ENCODE measurements around the gene C2orf92.

Gene C2orf92

DNA sequence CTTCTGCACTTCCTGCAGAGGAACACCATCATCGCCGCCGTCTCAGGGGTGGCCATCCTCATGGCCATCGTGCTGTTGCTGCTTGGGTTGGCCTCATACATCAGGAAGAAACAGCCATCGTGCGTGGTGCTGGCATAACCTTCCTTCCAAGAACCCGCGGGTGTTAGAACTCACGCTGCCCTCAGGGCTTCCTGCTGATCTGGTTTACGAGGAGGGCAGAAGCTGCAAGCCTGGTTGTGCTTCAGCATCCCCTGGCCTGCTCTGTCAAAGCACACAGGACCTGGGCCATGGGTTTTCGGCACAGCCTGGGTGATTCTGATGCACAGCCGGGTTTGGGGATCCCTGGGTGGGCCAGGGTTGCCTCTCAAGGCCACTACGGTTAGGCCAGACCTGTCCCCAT lies 31.7 kb downstream of the C2orf92 start:
- TF ChIP-seq, protein P1, sequence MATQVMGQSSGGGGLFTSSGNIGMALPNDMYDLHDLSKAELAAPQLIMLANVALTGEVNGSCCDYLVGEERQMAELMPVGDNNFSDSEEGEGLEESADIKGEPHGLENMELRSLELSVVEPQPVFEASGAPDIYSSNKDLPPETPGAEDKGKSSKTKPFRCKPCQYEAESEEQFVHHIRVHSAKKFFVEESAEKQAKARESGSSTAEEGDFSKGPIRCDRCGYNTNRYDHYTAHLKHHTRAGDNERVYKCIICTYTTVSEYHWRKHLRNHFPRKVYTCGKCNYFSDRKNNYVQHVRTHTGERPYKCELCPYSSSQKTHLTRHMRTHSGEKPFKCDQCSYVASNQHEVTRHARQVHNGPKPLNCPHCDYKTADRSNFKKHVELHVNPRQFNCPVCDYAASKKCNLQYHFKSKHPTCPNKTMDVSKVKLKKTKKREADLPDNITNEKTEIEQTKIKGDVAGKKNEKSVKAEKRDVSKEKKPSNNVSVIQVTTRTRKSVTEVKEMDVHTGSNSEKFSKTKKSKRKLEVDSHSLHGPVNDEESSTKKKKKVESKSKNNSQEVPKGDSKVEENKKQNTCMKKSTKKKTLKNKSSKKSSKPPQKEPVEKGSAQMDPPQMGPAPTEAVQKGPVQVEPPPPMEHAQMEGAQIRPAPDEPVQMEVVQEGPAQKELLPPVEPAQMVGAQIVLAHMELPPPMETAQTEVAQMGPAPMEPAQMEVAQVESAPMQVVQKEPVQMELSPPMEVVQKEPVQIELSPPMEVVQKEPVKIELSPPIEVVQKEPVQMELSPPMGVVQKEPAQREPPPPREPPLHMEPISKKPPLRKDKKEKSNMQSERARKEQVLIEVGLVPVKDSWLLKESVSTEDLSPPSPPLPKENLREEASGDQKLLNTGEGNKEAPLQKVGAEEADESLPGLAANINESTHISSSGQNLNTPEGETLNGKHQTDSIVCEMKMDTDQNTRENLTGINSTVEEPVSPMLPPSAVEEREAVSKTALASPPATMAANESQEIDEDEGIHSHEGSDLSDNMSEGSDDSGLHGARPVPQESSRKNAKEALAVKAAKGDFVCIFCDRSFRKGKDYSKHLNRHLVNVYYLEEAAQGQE (IDR thresholded peaks at IDR 0.05; ENCODE audit: insufficient read depth in 1 of 2, low read depth in 2 of 2, low read length in 2 of 2): no peak
- TF ChIP-seq SIN3A (IDR thresholded peaks at IDR 0.05; ENCODE audit: borderline replicate concordance, insufficient read depth, low read length) (no peak), POLR2AphosphoS5 (IDR thresholded peaks at IDR 0.05; ENCODE audit: low read depth, low read length) (no peak), FOXP2 (optimal IDR thresholded peaks at IDR 0.05; ENCODE audit: borderline replicate concordance, extremely low read depth, extremely low read length, insufficient read depth) (no peak), TAF1 (IDR thresholded peaks at IDR 0.05; ENCODE audit: borderline replicate concordance, insufficient read depth, low read length) (no peak)

DNA sequence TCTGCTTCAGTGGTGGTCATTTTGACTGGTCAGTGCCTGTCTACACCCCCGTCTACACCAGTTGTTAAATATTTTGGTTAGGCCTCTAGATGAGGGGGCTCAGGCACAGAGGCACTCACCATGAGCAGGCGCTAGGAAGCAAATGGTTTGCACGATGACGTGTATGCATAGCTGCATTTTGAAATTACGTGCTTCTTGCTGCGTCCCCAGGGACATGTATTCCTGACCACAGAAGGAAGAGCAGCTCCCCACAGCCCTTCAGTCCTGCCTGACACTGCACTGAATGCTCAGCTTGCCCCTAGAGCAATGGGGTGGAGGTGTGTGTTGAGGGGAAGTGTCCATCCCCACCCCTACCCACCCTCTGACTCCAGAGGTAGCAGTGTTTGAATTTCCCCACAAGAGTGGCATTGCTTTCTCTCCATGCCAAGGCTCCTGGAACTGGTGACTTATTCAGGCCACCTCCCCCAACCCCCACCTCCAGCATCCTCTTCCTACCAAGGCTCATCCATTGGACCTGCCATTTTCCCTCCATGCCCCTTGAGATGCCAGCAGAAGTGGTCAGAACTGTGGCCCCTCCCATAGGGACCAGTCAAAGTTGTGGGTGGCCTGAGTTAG lies 32.4 kb downstream of the C2orf92 start:
- TF ChIP-seq FOXP2 (optimal IDR thresholded peaks at IDR 0.05; ENCODE audit: borderline replicate concordance, extremely low read depth, extremely low read length, insufficient read depth) (no peak), SIN3A (IDR thresholded peaks at IDR 0.05; ENCODE audit: borderline replicate concordance, insufficient read depth, low read length) (no peak), POLR2AphosphoS5 (IDR thresholded peaks at IDR 0.05; ENCODE audit: low read depth, low read length) (no peak), TAF1 (IDR thresholded peaks at IDR 0.05; ENCODE audit: borderline replicate concordance, insufficient read depth, low read length) (no peak)
- TF ChIP-seq, protein P1 (IDR thresholded peaks at IDR 0.05; ENCODE audit: insufficient read depth in 1 of 2, low read depth in 2 of 2, low read length in 2 of 2): no peak

DNA sequence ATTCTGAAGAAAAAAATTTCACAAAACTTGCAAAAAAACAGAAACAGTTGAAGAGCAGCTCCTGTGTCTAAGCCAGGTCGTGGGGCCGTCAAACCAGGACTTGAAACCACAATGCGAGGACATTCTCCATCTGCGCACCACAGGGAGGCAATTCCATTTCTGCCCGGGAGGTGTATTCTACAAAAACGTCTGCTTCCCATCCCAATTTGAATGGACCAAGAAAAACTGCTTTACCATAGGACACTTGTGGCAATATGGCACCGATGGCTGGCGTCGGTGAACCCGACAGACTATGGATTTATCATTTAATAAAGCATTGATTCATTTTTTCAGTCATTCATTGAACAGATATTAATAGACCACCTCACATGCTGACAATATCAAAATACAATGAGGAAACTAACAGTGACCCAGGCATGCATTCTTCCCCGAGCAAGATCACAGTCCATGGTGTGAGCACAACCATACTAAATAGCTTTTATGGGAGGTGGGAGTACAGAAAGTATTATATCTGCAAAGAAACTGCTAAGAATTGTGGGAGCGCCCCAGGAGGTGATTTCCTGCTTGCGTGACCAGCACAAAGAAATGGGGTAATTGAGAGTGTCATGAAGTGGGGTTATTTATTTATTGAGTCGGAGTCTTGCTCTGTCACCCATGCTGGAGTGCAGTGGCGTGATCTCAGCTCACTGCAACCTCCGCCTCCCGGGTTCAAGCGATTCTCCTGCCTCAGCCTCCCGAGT lies 33.4 kb downstream of the C2orf92 start:
- TF ChIP-seq SIN3A (IDR thresholded peaks at IDR 0.05; ENCODE audit: borderline replicate concordance, insufficient read depth, low read length): no peak
- TF ChIP-seq POLR2AphosphoS5 (IDR thresholded peaks at IDR 0.05; ENCODE audit: low read depth, low read length): no peak
- no peak for TF ChIP-seq FOXP2 (optimal IDR thresholded peaks at IDR 0.05; ENCODE audit: borderline replicate concordance, extremely low read depth, extremely low read length, insufficient read depth)
- TF ChIP-seq, protein P1 (IDR thresholded peaks at IDR 0.05; ENCODE audit: insufficient read depth in 1 of 2, low read depth in 2 of 2, low read length in 2 of 2): no peak
- TF ChIP-seq TAF1 (IDR thresholded peaks at IDR 0.05; ENCODE audit: borderline replicate concordance, insufficient read depth, low read length): no peak

DNA sequence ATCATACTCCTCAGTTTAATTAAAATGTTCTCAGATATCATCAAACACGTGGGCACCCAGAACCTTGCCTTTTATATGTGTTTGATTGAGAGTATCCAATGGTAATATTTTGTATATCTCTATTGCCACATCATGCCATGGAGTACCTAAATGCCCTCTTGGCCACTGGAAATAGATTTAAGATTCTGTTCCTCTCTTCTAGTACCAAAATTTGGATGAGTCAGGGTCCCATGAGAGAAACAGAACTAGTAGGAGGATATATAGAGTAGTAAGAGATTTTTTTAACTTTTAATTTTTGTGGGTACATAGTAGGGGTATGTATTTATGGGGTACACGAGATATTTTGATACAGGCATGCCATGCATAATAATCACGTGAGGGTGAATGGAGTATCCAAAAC lies 34.2 kb downstream of the C2orf92 start:
- TF ChIP-seq FOXP2 (optimal IDR thresholded peaks at IDR 0.05; ENCODE audit: borderline replicate concordance, extremely low read depth, extremely low read length, insufficient read depth) (no peak), TAF1 (IDR thresholded peaks at IDR 0.05; ENCODE audit: borderline replicate concordance, insufficient read depth, low read length) (no peak), SIN3A (IDR thresholded peaks at IDR 0.05; ENCODE audit: borderline replicate concordance, insufficient read depth, low read length) (no peak), POLR2AphosphoS5 (IDR thresholded peaks at IDR 0.05; ENCODE audit: low read depth, low read length) (no peak)
- TF ChIP-seq, protein P1 (IDR thresholded peaks at IDR 0.05; ENCODE audit: insufficient read depth in 1 of 2, low read depth in 2 of 2, low read length in 2 of 2): no peak

Data from PFSK-1 (cell line).